SU-DHL-6 (cell line): Measurements from ENCODE around the gene PRKAG1.

Source experiments
- EZH2phosphoT487 ChIP-seq: fragments of 200-600 bp; sonication (generic), shearing (Covaris generic); conservative IDR thresholded peaks from 2 replicates; pipeline ENCODE4 v1.6.1; 2018; ENCODE audit warnings: mild to moderate bottlenecking, antibody characterized with exemption, low read length, moderate library complexity, mixed read lengths
- TF ChIP-seq, protein P1 (sequence below): fragments of 200-600 bp; sonication (generic); IDR thresholded peaks from one replicate; pipeline ENCODE4 v1.5.1; 2017; ENCODE audit warnings: antibody characterized with exemption, mild to moderate bottlenecking, low read length, moderate library complexity; ENCODE audit not compliant: insufficient read depth, poor library complexity, severe bottlenecking

DNA sequence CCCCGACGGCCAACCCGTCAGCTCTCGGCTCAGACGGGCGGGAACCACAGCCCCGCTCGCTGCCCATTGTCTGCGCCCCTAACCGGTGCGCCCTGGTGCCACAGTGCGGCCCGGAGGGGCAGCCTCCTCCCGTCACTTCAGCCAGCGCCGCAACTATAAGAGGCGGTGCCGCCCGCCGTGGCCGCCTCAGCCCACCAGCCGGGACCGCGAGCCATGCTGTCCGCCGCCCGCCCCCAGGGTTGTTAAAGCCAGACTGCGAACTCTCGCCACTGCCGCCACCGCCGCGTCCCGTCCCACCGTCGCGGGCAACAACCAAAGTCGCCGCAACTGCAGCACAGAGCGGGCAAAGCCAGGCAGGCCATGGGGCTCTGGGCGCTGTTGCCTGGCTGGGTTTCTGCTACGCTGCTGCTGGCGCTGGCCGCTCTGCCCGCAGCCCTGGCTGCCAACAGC is 40.3 kb downstream of the PRKAG1 start, which contains the start of gene WNT1:
- TF ChIP-seq, protein P1, sequence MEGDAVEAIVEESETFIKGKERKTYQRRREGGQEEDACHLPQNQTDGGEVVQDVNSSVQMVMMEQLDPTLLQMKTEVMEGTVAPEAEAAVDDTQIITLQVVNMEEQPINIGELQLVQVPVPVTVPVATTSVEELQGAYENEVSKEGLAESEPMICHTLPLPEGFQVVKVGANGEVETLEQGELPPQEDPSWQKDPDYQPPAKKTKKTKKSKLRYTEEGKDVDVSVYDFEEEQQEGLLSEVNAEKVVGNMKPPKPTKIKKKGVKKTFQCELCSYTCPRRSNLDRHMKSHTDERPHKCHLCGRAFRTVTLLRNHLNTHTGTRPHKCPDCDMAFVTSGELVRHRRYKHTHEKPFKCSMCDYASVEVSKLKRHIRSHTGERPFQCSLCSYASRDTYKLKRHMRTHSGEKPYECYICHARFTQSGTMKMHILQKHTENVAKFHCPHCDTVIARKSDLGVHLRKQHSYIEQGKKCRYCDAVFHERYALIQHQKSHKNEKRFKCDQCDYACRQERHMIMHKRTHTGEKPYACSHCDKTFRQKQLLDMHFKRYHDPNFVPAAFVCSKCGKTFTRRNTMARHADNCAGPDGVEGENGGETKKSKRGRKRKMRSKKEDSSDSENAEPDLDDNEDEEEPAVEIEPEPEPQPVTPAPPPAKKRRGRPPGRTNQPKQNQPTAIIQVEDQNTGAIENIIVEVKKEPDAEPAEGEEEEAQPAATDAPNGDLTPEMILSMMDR, result no peak
- no peak for TF ChIP-seq EZH2phosphoT487
